Occipital lobe (tissue), 2 donors: ENCODE results near the gene PNPLA3. TPM values are rescaled to one million over a fixed set of nuclear protein-coding genes. Genes with fewer than 3 reads are reported as not detected.

ENCODE experiments used
- DNase-seq: peaks from one replicate; lab custom pipeline; 2025; lab: John Stamatoyannopoulos, UW
- total RNA-seq: library from RNA; depleted of rRNA; stranded (reverse); fragments of >200 nt; gene quantifications from one replicate; pipeline ENCODE4 v1.2.3, GENCODE V29; 2014

Gene PNPLA3
- total RNA-seq, 1 donor from 2014 or later, result 12.8 TPM

- DNase-seq, result no peak
Measured at GRCh38 chr22:43922123-43922522, 1.5 kb upstream of the PNPLA3 start.

- no peak for DNase-seq
Measured at GRCh38 chr22:43923191-43923590, 414 bp upstream of the PNPLA3 start.

- DNase-seq, result no peak
Measured at GRCh38 chr22:43924877-43925276, 1.3 kb downstream of the PNPLA3 start.

DNA sequence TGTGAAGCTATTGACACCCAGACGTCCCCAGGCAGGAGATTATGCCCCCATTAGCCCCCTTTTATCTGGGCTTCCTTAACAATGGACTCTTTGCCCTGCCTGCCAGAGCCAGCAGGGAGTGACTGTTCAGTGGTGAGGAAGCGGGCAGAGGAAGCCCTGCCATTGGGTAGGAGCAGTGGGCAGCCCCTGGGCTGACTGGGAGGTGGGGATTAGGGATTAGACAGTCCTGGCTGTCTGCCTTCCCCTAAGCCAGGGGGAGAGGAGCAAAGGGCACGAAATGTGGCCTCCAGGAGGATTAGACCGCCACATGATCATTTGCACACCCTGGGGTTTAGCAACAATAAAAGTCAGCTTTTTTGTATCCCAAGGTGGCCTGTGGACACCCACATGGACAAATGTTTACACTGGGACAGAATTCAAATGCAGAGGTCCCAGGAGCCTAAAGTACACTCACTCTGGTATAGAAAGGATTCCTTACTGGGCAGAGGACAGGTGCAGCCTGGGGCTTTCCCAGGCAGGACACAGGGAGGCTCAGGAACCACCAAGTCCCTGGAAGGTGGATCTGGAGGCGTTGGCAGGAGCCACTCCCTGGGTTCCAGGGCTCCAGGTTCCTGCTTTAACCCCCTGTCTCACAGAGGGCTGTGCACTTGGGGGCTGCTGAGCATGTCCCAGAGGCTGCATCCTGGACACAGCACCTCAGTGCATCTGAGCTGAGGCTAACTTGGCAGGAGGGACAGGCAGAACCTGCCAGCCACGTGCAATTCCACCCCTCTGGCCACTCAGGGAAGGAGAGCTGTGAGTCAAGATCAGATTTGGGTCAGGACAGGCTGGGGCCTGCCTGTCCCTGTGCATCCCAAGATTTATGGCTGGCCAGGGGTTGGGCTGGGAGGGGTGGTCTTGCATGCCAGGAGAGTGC is 2.1 kb downstream of the PNPLA3 start:
- DNase-seq, result no peak

GRCh38 chr22:43926349-43926710 is 2.7 kb downstream of the PNPLA3 start:
- no peak for DNase-seq

- no peak for DNase-seq
Measured at GRCh38 chr22:43928468-43928867, 4.9 kb downstream of the PNPLA3 start.

GRCh38 chr22:43928908-43929307 is 5.3 kb downstream of the PNPLA3 start:
- DNase-seq, result no peak

DNA sequence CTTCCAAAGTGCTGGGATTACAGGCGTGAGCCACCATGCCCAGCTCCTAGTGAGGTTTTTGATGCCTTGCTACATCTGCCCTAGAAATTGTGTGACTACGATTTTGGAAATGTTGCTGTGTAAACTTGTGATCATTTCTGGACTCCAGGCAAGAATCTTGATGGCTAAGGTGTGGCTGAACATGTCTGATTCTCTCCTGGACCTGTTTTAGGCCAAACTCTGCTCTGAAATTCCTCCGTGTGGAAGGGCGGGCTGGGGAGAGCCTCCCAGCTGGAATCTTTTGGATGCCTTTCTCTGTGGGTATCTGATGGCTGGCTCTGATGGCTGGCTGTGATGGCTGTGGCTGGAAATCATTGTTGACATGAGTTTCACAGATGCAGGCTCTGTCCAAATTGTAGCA is 8.2 kb downstream of the PNPLA3 start:
- DNase-seq, result no peak

GRCh38 chr22:43941449-43941848 is 17.8 kb downstream of the PNPLA3 start:
- DNase-seq, result no peak

- no peak for DNase-seq
Measured at GRCh38 chr22:43944670-43945430, 21.2 kb downstream of the PNPLA3 start.

DNA sequence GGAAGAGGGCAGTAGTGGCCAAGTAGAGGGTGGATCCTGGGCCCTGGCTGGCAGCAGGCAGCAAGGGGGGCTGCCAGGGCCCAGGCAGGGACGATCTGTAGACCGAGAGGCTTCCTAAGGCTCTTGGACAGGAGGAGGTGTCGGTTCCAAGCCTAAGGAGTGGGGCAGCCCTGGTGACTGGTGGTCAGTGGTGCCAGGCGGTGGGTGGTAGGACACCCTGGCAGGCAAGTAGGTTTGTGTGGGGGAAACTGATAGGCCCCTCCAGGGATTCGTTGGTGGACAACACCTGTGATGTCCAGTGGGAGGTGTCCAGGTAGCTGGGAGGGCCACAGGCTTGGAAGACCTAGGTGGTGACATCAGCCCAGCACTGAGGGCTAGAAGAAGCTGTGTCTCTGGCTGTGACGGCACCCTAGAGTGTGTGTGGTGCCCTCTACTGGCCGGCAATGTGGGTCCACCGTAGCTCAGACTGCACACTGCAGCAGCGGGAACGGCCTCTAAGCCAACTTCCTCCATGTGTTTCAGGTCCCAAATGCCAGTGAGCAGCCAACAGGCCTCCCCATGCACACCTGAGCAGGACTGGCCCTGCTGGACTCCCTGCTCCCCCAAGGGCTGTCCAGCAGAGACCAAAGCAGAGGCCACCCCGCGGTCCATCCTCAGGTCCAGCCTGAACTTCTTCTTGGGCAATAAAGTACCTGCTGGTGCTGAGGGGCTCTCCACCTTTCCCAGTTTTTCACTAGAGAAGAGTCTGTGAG is 22.2 kb downstream of the PNPLA3 start:
- DNase-seq, result peak; percentile 22

DNA sequence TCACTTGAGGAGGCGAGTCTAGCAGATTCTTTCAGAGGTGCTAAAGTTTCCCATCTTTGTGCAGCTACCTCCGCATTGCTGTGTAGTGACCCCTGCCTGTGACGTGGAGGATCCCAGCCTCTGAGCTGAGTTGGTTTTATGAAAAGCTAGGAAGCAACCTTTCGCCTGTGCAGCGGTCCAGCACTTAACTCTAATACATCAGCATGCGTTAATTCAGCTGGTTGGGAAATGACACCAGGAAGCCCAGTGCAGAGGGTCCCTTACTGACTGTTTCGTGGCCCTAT is 22.7 kb downstream of the PNPLA3 start:
- no peak for DNase-seq

DNA sequence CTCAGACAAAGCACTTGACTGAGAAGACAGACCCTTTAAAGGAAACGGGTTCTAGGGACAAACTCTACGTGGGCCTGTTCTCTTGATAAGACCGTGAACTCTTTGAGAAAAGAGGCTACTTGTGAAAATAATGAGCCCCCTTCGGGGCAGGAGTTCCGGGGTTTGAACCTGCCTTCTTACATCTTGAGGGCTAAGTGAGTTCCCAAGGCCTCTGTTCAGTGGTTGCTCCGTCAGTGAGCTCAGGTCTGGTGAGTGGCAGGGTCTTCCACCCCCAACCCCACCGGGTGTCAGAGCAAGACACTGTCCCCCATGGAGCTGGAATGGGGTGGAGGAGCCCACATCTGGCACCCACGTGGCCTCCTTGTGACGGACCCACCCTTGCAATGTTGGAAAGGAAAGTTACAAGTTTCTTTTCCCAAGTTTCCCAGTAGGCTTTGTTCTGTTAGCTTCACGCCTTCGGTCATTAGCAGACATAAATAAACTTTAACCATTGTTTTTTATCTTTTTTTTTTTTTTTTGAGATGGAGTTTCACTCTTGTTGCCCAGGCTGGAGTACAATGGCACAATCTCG is 25.3 kb downstream of the PNPLA3 start:
- DNase-seq, result no peak

DNA sequence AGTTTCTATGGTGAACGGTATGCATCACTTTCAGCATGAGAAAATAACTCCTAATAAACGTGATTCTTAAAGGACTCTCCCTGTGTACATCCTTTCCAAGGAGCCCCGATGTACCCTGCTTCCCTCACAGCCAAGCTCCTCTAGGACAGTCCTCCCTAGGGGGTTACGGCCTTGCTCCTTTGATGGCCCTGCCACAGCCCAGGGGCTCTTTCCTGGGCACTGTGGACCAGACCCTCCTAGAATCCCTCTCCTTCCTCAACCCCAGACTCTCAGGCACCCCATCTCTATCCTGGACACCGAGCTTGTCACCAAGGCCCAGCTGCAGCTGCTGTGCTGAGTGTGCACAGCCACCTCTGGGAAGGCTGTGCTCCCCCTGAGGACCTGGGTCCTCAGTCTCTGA is 27.8 kb downstream of the PNPLA3 start:
- no peak for DNase-seq

- DNase-seq, result no peak
Measured at GRCh38 chr22:43951966-43952365, 28.4 kb downstream of the PNPLA3 start.

DNA sequence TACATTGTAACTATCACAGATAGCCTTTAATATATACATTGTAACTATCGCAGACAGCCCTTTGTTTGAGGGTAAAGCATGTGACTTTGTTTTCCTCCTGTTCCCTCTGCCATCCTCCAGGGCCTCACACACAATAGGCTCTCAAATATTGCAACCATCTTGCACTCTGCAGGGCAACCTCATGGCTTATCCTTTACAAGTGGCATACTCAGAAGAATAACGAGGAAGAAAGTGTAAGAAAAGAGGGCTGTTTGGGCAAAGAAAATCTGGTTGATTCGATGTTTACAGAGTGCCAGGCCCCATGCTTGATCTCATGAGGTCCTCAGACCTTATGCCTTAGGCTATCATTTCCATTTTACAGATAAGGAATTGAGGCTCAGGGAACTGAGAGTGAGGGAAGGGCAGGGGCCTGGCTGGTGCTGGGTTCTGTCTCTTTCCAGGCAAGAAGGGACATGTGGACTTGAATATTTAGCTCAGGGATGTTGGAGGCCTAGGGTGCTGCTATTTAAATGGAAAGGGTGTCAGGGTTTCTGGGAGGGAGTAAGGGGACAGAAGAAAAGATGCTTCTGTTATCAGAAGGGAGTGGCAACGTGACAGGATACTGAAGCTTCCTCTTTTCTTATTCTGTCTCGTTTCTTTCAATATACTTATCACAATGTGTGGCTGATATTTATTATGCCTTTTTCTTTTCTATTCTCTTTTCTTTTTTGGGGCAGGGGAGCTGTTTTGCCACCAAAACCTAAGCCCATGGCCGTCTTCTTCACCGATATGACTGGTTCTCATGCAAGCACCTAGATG is 30.6 kb downstream of the PNPLA3 start:
- no peak for DNase-seq

GRCh38 chr22:43955040-43955882 is 31.7 kb downstream of the PNPLA3 start, which contains the start of gene SAMM50:
TSS of gene SAMM50 (plus strand) at chr22:43955442. CDS start at chr22:43955578, 136 bp downstream.
- DNase-seq, result peak; percentile 95

DNA sequence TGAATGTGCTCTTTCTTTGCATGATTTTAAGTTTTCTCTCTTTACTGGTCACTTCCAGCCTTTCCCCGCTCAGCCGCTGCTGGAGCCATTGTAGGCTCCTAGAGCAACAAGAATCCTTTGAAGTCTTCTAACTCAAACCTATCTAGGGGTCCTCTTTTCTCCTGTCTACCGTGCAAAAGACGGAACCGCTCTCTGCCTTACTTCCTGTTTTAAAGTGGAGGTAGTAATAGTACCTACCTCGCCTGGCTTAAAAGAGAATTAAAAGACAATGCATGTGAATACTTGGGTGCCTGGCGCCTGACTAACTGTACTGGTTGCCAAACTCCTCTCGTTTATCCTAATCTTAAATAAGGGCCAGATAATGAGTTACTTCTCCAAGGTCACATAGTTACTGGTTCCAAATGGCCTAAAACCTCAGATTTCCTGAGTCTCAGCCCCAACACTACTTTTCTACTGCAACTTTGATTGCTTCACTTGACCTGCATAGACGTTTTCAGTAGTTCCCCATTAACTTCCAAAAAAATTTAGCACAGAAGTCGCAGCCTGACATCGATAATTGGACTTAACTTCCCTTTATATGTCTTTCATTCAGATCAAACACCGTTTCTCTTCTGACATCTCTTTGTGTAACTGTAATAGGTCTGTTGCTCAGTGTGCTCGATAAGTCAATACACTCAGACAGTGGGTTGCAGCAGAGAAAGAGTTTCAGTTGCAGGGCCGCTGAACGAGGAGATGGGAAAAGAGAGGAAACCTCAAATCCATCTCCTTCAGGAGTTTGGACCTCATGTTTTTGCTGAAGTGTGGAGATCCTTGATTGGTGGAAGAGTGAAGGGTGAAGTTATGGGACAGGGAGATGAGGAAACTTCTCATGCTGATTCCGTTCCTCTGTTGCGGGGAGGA is 32.5 kb downstream of the PNPLA3 start:
- no peak for DNase-seq
